Measurements from ENCODE around the gene PTPN3. TPM values are rescaled to one million over a fixed set of nuclear protein-coding genes. Genes with fewer than 3 reads are reported as not detected.

The PTPN3 gene
- total RNA-seq, 2 donors from 2014 or later = 2.7 to 4.6 TPM

DNA sequence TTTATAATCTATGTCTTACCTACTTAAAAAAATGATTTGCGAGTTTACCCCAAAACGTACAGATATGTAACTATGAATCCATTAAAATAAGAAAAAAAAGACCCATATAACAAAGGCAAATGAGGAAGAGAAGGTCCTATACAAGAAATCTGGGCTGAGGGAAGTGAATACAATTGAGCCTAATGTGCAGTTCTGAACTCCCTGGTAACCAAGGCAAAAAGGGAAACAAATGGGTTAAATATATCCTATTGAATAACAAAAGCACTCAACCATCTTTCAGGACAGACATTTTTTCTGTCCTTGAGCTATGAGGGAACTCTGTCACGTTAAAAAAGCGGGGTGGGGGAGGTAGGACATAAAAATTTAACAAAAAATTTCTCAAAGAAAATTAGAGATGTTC, 78.6 kb downstream of the PTPN3 start:
- Histone ChIP-seq H3K4me1 (ENCODE audit: control insufficient read depth, insufficient read depth, low read length) (no peaks in the 10 kb centered on the region), H3K9me3 (ENCODE audit: control insufficient read depth, low read length) (no peaks in the 10 kb centered on the region), H3K9ac (ENCODE audit: extremely low read depth, low read length, poor library complexity, severe bottlenecking) (no peak overlapping the region), H3K4me3 (ENCODE audit: low read length) (no peak overlapping the region), H3K27ac (ENCODE audit: low read depth, low read length) (no peak overlapping the region), H3K36me3 (ENCODE audit: control insufficient read depth, insufficient read depth, low read length) (no peaks in the 10 kb centered on the region), H3K27me3 (ENCODE audit: control insufficient read depth, insufficient read depth, low read length, poor library complexity, severe bottlenecking) (no peaks in the 10 kb centered on the region)
- peaks cover 5% of the 10 kb centered on the region for H3K27me3 Mint-ChIP-seq (ENCODE audit: insufficient read depth)
- H3K4me1 Mint-ChIP-seq = peaks cover 26% of the 10 kb centered on the region
- DNase-seq = no peak
- H3K27ac Mint-ChIP-seq = no peak overlapping the region
- TF ChIP-seq, protein P1, sequence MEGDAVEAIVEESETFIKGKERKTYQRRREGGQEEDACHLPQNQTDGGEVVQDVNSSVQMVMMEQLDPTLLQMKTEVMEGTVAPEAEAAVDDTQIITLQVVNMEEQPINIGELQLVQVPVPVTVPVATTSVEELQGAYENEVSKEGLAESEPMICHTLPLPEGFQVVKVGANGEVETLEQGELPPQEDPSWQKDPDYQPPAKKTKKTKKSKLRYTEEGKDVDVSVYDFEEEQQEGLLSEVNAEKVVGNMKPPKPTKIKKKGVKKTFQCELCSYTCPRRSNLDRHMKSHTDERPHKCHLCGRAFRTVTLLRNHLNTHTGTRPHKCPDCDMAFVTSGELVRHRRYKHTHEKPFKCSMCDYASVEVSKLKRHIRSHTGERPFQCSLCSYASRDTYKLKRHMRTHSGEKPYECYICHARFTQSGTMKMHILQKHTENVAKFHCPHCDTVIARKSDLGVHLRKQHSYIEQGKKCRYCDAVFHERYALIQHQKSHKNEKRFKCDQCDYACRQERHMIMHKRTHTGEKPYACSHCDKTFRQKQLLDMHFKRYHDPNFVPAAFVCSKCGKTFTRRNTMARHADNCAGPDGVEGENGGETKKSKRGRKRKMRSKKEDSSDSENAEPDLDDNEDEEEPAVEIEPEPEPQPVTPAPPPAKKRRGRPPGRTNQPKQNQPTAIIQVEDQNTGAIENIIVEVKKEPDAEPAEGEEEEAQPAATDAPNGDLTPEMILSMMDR (conservative IDR thresholded peaks at IDR 0.05) = no peak
- WGBS, 2 experiments (ENCODE audit: insufficient coverage in 1 of 2, insufficient read length in 1 of 2) = 85% methylated on average over 4 of the region's 4 CpGs; no CpG with 5 or more reads in 1 of the 2 experiments
- H3K4me3 Mint-ChIP-seq = no peak overlapping the region
- H3K9me3 Mint-ChIP-seq = no peaks in the 10 kb centered on the region
- no peaks in the 10 kb centered on the region for H3K36me3 Mint-ChIP-seq (ENCODE audit: low read depth)

DNA sequence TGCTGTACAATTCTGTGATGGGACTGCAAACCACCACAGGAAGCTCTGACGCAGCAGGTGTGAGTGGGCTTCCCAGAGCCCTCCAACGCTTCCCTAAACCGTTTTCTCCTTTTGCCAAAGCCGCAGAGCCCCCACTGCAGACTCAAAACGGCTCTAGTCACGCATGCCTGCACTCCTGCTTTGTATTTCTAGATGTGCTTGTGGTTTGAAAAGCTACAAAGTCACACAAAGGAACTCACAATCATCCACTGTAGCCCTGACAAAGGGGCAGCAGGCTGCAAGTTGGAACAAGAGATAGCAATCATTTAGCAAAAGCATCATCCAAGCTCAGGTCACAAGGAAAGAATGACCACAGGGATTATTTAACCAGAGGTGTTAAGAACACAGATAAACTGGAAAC, 79.3 kb downstream of the PTPN3 start:
- Histone ChIP-seq H3K27me3 (ENCODE audit: control insufficient read depth, insufficient read depth, low read length, poor library complexity, severe bottlenecking) (no peaks in the 10 kb centered on the region), H3K9ac (ENCODE audit: extremely low read depth, low read length, poor library complexity, severe bottlenecking) (no peak overlapping the region), H3K4me1 (ENCODE audit: control insufficient read depth, insufficient read depth, low read length) (no peaks in the 10 kb centered on the region), H3K9me3 (ENCODE audit: control insufficient read depth, low read length) (no peaks in the 10 kb centered on the region), H3K36me3 (ENCODE audit: control insufficient read depth, insufficient read depth, low read length) (no peaks in the 10 kb centered on the region), H3K27ac (ENCODE audit: low read depth, low read length) (peak overlapping the region; percentile 36), H3K4me3 (ENCODE audit: low read length) (no peak overlapping the region)
- Mint-ChIP-seq H3K4me3 (no peak overlapping the region), H3K36me3 (ENCODE audit: low read depth) (no peaks in the 10 kb centered on the region), H3K27me3 (ENCODE audit: insufficient read depth) (peaks cover 5% of the 10 kb centered on the region), H3K27ac (peak overlapping the region; percentile 67), H3K4me1 (peaks cover 28% of the 10 kb centered on the region), H3K9me3 (no peaks in the 10 kb centered on the region)
- WGBS, 2 experiments (ENCODE audit: insufficient coverage in 1 of 2, insufficient read length in 1 of 2) = 68% methylated on average over 6 of the region's 6 CpGs; no CpG with 5 or more reads in 1 of the 2 experiments
- TF ChIP-seq, protein P1 (conservative IDR thresholded peaks at IDR 0.05) = no peak
- no peak for DNase-seq

DNA sequence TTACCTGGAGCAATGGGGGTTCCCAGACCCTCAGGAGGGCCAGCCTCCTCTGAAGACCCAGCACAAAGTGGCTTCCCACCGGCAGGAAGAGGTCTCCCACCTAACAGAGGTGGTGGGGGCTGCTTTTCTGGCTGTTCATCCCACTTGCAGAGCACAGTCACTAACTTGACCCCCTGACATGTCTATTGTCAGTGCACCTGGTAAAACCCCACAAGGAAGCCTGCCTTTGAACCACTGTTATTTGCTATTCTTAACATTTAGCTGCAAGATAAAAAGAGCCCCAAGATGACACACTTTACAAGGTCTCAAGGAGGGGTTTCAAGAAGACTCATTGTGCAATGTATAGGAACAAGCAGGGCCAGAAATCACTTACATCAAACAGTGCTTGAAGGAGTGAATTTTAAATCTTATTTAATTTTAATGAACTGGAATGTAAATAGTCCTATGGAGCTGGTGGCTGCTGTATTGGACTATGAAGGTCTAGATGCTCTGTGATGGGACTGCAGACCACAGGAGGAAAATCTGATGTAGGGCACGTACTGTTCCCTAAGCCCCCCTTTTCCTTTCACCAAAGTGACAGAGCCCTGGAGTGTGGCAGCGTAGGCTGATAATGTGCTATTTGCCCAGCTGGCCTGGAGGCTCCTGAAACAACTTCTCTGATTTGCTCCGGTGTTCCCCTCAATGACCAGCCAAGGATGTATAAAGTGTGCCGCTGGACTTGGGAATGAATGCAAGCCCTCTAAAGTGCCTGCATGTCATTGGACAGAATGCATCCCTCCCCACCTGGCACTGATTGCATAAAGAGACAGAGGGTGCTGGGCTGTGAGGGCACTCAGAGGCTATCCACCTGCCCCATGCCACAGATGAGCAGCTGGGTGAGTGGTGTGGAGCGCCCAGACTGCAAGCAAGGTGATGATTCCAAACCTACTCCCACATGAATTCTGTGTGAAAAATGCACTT, 80.2 kb downstream of the PTPN3 start:
- H3K9me3 ChIP-seq (ENCODE audit: control insufficient read depth, low read length) = no peaks in the 10 kb centered on the region
- H3K36me3 Mint-ChIP-seq (ENCODE audit: low read depth) = no peaks in the 10 kb centered on the region
- H3K4me1 Mint-ChIP-seq = peaks cover 28% of the 10 kb centered on the region
- no peak overlapping the region for H3K4me3 ChIP-seq (ENCODE audit: low read length)
- no peak overlapping the region for H3K27ac Mint-ChIP-seq
- H3K4me1 ChIP-seq (ENCODE audit: control insufficient read depth, insufficient read depth, low read length) = no peaks in the 10 kb centered on the region
- H3K9ac ChIP-seq (ENCODE audit: extremely low read depth, low read length, poor library complexity, severe bottlenecking) = no peak overlapping the region
- no peaks in the 10 kb centered on the region for H3K9me3 Mint-ChIP-seq
- TF ChIP-seq, protein P1 (conservative IDR thresholded peaks at IDR 0.05) = no peak
- no peak overlapping the region for H3K27ac ChIP-seq (ENCODE audit: low read depth, low read length)
- no peaks in the 10 kb centered on the region for H3K27me3 ChIP-seq (ENCODE audit: control insufficient read depth, insufficient read depth, low read length, poor library complexity, severe bottlenecking)
- no peak overlapping the region for H3K4me3 Mint-ChIP-seq
- H3K36me3 ChIP-seq (ENCODE audit: control insufficient read depth, insufficient read depth, low read length) = no peaks in the 10 kb centered on the region
- WGBS, 2 experiments (ENCODE audit: insufficient coverage in 1 of 2, insufficient read length in 1 of 2) = 88 to 98% methylated on average over 4 to 6 of the region's 6 CpGs
- no peak for DNase-seq
- peaks cover 5% of the 10 kb centered on the region for H3K27me3 Mint-ChIP-seq (ENCODE audit: insufficient read depth)

Measured in endodermal cell (in vitro differentiated cells).